Endodermal cell (in vitro differentiated cells): Measurements from ENCODE around the gene STAP2. TPM values are rescaled to one million over a fixed set of nuclear protein-coding genes. Genes with fewer than 3 reads are reported as not detected.

ENCODE experiments used
- DNase-seq: peaks from one replicate; pipeline ENCODE4 v3.0.0-alpha.2; 2017
- H3K27ac ChIP-seq: 2 replicates; pipeline ENCODE4 v1.5.1; 2013; ENCODE audit warnings: mild to moderate bottlenecking, low read depth, low read length, moderate library complexity
- H3K27me3 ChIP-seq: 2 replicates; pipeline ENCODE4 v1.6.1; 2013; ENCODE audit warnings: mild to moderate bottlenecking, low read length, moderate library complexity; ENCODE audit not compliant: insufficient read depth, control insufficient read depth, poor library complexity, severe bottlenecking
- H3K36me3 ChIP-seq: 2 replicates; pipeline ENCODE4 v1.7.0; 2013; ENCODE audit warnings: mild to moderate bottlenecking, low read length, moderate library complexity; ENCODE audit not compliant: control insufficient read depth, insufficient read depth
- H3K4me1 ChIP-seq: one replicate; pipeline ENCODE4 v1.7.0; 2013; ENCODE audit warnings: low read length; ENCODE audit not compliant: control insufficient read depth, insufficient read depth
- H3K4me3 ChIP-seq: 2 replicates; pipeline ENCODE4 v1.5.1; 2013; ENCODE audit warnings: mild to moderate bottlenecking, low read length, moderate library complexity
- H3K9ac ChIP-seq: 2 replicates; pipeline ENCODE4 v1.6.1; 2013; ENCODE audit warnings: mild to moderate bottlenecking, low read length, moderate library complexity; ENCODE audit not compliant: poor library complexity, severe bottlenecking; ENCODE audit errors: extremely low read depth
- H3K9me3 ChIP-seq: 2 replicates; pipeline ENCODE4 v1.6.1; 2013; ENCODE audit warnings: mild to moderate bottlenecking, low read length, moderate library complexity; ENCODE audit not compliant: control insufficient read depth
- H3K27ac Mint-ChIP-seq: 2 replicates; pipeline ENCODE4 v1.8.0; 2020; ENCODE audit warnings: mixed read lengths
- H3K27me3 Mint-ChIP-seq: 2 replicates; pipeline ENCODE4 v1.8.0; 2021; ENCODE audit warnings: mild to moderate bottlenecking, mixed read lengths; ENCODE audit not compliant: insufficient read depth
- H3K36me3 Mint-ChIP-seq: 2 replicates; pipeline ENCODE4 v1.8.0; 2020; ENCODE audit warnings: low read depth, mixed read lengths
- H3K4me1 Mint-ChIP-seq: 2 replicates; pipeline ENCODE4 v1.8.0; 2020; ENCODE audit warnings: mixed read lengths
- H3K4me3 Mint-ChIP-seq: 2 replicates; pipeline ENCODE4 v1.8.0; 2020; ENCODE audit warnings: mild to moderate bottlenecking, moderate library complexity, mixed read lengths
- H3K9me3 Mint-ChIP-seq: 2 replicates; pipeline ENCODE4 v1.8.0; 2020; ENCODE audit warnings: mild to moderate bottlenecking, mixed read lengths
- CTCF ChIP-seq: fragments of 200-600 bp; sonication (generic); conservative IDR thresholded peaks from 2 replicates; pipeline ENCODE4 v1.5.0; 2021; ENCODE audit warnings: antibody characterized with exemption, mild to moderate bottlenecking
- WGBS, 2 experiments: methylation state at CpG; one replicate each; pipeline versions ENCODE4 v1.1.5 to v1.1.7; 2013; ENCODE audit warnings: missing lambda C conversion rate in 2 of 2, mixed read lengths in 1 of 2; ENCODE audit not compliant: insufficient coverage in 1 of 2, insufficient read length in 1 of 2; 5-methylcytosine and 5-hydroxymethylcytosine counted together
- total RNA-seq, 2 donors: library from RNA; stranded (reverse); fragmentation: NEBNext Ultra II Directional in 1 of 2; extraction: Animal tissue kit (Norgen Biotek cat#: 25700) in 1 of 2; gene quantifications; 2 replicates in 1 of 2; 3 replicates in 1 of 2; pipeline ENCODE4 v1.2.1, GENCODE V29; 2021

STAP2 gene
- total RNA-seq, 2 donors from 2014 or later = 12.7 to 13.3 TPM

- Histone ChIP-seq H3K36me3 (peaks cover 16% of the 10 kb centered on the region), H3K9ac (no peak overlapping the region), H3K27ac (peak overlapping the region; percentile 32), H3K9me3 (no peaks in the 10 kb centered on the region), H3K27me3 (no peaks in the 10 kb centered on the region), H3K4me3 (no peak overlapping the region), H3K4me1 (no peaks in the 10 kb centered on the region)
- no peak overlapping the region for H3K4me3 Mint-ChIP-seq
- WGBS, 2 experiments = 83 to 84% methylated on average over 16 to 21 of the region's 21 CpGs
- peak; percentile 68 for TF ChIP-seq CTCF
- H3K27ac Mint-ChIP-seq = peak overlapping the region; percentile 80
- H3K36me3 Mint-ChIP-seq = peaks cover 8% of the 10 kb centered on the region
- DNase-seq = peak; percentile 87
- H3K4me1 Mint-ChIP-seq = peaks cover 14% of the 10 kb centered on the region
- H3K9me3 Mint-ChIP-seq = no peaks in the 10 kb centered on the region
- H3K27me3 Mint-ChIP-seq = no peaks in the 10 kb centered on the region
These were observed 31.2 kb upstream of the STAP2 start for GRCh38 chr19:4369888-4370260.

- Histone ChIP-seq H3K9me3 (no peaks in the 10 kb centered on the region), H3K4me1 (no peaks in the 10 kb centered on the region), H3K27ac (peak overlapping the region; percentile 32), H3K4me3 (no peak overlapping the region), H3K36me3 (peaks cover 17% of the 10 kb centered on the region), H3K9ac (no peak overlapping the region), H3K27me3 (no peaks in the 10 kb centered on the region)
- Mint-ChIP-seq H3K4me3 (peak overlapping the region; percentile 10), H3K27ac (peak overlapping the region; percentile 88), H3K27me3 (no peaks in the 10 kb centered on the region), H3K36me3 (peaks cover 9% of the 10 kb centered on the region), H3K9me3 (no peaks in the 10 kb centered on the region), H3K4me1 (peaks cover 14% of the 10 kb centered on the region)
- no peak for TF ChIP-seq CTCF
- DNase-seq = peak; percentile 86
- WGBS, 2 experiments = 73 to 77% methylated on average over 11 to 25 of the region's 25 CpGs
These were observed 30.7 kb upstream of the STAP2 start for GRCh38 chr19:4369109-4369887.

GRCh38 chr19:4368128-4368820 is 29.6 kb upstream of the STAP2 start:
- 91 to 93% methylated on average over 11 to 19 of the region's 19 CpGs for WGBS, 2 experiments
- no peak for TF ChIP-seq CTCF
- Mint-ChIP-seq H3K27me3 (no peaks in the 10 kb centered on the region), H3K27ac (peak overlapping the region; percentile 88), H3K9me3 (no peaks in the 10 kb centered on the region), H3K36me3 (peaks cover 12% of the 10 kb centered on the region), H3K4me3 (peak overlapping the region; percentile 10), H3K4me1 (peaks cover 11% of the 10 kb centered on the region)
- Histone ChIP-seq H3K36me3 (peaks cover 17% of the 10 kb centered on the region), H3K4me3 (no peak overlapping the region), H3K9me3 (no peaks in the 10 kb centered on the region), H3K4me1 (no peaks in the 10 kb centered on the region), H3K9ac (no peak overlapping the region), H3K27me3 (no peaks in the 10 kb centered on the region), H3K27ac (no peak overlapping the region)
- peak; percentile 54 for DNase-seq
